ENCODE data around the gene TCFL5.

GRCh38 chr20:62831361-62831788 is 30.2 kb downstream of the TCFL5 start:
- TF ChIP-seq, protein P1, sequence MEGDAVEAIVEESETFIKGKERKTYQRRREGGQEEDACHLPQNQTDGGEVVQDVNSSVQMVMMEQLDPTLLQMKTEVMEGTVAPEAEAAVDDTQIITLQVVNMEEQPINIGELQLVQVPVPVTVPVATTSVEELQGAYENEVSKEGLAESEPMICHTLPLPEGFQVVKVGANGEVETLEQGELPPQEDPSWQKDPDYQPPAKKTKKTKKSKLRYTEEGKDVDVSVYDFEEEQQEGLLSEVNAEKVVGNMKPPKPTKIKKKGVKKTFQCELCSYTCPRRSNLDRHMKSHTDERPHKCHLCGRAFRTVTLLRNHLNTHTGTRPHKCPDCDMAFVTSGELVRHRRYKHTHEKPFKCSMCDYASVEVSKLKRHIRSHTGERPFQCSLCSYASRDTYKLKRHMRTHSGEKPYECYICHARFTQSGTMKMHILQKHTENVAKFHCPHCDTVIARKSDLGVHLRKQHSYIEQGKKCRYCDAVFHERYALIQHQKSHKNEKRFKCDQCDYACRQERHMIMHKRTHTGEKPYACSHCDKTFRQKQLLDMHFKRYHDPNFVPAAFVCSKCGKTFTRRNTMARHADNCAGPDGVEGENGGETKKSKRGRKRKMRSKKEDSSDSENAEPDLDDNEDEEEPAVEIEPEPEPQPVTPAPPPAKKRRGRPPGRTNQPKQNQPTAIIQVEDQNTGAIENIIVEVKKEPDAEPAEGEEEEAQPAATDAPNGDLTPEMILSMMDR (IDR thresholded peaks at IDR 0.05) = no peak
- no peak for TF ChIP-seq POLR2A (IDR thresholded peaks at IDR 0.05)

All from Peyer's patch (tissue), 4 donors.